Ovary (tissue), 3 donors: Measurements from ENCODE around the gene MARCKS.

Experiments
- POLR2A ChIP-seq: fragments of 450-650 bp; IDR thresholded peaks from one replicate; pipeline ENCODE4 v1.6.1; 2017; ENCODE audit warnings: antibody characterized with exemption, mild to moderate bottlenecking, moderate library complexity
- TF ChIP-seq, protein P1 (sequence below), 3 donors: fragments of 450-650 bp in 2 of 3; fragments of 200-600 bp in 1 of 3; IDR thresholded peaks; one replicate each; pipeline versions ENCODE4 v1.5.1 to v1.8.0; 2016 to 2022; ENCODE audit warnings: antibody characterized with exemption in 3 of 3, mild to moderate bottlenecking in 1 of 3
- donor health status: DM: no; HTN: no; CAD: no.

DNA sequence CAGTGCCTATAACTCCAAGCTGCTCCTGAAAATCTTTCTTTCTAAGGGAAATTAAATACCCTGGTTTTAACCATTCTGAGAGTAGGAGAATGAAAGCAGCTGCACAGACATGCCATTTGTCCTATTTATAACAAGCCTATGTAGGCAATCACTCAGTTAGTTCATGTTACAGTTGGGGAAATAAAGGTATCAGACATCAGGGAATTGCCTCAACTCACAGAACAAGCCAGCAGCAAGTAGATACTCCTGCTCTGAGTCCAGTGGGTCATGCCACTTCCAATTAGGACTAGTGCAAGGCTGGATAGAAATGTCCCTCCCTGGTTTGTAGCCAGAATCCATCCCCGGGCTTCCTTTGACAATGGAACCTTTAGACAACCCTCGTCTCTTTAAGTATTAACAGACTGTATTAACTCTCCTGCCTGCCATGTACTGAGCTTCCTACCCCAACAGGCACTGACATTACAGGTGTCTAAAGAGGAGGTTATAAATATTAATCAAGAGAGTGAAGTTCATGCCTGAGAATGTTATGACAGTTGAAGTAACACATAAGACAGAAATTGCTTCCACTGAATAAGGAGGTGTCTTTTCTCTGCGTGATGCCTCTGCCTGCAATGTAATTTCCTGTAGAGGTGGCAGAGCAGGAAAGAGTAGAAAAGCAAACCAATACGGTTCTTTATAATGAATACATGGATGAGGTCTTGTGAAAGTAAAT lies 28.0 kb upstream of the MARCKS start:
- TF ChIP-seq, protein P1, sequence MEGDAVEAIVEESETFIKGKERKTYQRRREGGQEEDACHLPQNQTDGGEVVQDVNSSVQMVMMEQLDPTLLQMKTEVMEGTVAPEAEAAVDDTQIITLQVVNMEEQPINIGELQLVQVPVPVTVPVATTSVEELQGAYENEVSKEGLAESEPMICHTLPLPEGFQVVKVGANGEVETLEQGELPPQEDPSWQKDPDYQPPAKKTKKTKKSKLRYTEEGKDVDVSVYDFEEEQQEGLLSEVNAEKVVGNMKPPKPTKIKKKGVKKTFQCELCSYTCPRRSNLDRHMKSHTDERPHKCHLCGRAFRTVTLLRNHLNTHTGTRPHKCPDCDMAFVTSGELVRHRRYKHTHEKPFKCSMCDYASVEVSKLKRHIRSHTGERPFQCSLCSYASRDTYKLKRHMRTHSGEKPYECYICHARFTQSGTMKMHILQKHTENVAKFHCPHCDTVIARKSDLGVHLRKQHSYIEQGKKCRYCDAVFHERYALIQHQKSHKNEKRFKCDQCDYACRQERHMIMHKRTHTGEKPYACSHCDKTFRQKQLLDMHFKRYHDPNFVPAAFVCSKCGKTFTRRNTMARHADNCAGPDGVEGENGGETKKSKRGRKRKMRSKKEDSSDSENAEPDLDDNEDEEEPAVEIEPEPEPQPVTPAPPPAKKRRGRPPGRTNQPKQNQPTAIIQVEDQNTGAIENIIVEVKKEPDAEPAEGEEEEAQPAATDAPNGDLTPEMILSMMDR (IDR thresholded peaks at IDR 0.05), result no peak
- TF ChIP-seq POLR2A, result no peak
